GM19452 (cell line): ENCODE measurements around the gene C16orf90.

Experiments
- ATAC-seq: cut with Tn5 transposase; IDR thresholded peaks from one replicate; pipeline ENCODE4 v1.9.1; 2021; ENCODE audit not compliant: unreplicated experiment

Gene C16orf90

DNA sequence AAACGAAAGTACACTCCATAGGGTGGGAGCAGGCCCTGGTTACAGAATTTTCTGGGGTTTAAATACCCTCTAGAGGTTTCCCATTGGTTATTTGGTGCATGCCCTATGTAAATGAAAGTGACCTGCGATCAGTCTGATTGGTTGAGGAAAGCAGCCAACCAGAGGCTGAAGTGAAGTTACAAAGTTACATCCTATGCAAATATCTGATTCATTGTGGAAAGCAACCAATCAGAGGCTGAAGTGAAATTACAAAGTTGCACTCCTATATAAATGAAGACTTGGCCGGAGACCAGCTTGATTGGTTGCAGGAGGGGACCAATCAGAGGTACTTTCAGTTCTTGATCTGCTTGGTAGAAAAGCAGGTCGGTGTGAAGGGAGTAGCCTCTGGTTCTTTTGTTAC, 27.4 kb downstream of the C16orf90 start:
- ATAC-seq: no peak

- ATAC-seq: no peak
Measured at GRCh38 chr16:3467182-3467581, 28.1 kb downstream of the C16orf90 start.

DNA sequence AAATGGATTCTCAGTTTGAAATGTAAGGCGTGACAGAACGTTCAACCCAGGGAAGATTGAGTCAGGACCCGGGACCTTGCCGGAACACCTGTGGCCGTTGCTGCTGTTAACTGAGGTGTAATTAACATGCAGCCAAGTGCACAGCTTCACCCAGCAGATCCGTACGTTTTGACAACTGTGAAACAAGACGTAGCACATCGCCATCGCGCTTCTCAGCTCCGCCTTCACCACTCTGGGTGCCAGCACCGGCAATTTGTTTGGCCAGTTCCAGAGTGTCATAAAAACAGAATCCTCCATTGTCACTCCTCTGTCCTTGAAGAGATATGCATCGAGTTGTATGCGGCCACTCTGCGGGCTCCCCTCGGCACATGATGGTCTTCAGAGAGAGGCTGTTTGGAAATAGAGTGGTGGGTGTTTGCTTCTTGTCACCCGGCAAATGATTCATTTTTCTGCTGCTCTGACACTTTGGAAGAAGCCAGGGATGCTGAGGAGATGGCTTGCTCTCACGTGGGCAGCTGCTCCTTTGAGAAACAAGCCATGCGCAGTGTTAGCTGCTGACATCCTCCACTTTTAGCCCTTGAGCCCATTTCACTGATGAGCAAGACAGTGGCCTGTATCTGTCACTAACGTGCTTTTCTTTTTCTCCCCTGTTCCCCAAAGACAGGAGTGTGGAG, 29.2 kb downstream of the C16orf90 start:
- no peak for ATAC-seq

GRCh38 chr16:3465301-3465700, 30.0 kb downstream of the C16orf90 start:
- no peak for ATAC-seq

- no peak for ATAC-seq
Measured at GRCh38 chr16:3461151-3461550, 34.1 kb downstream of the C16orf90 start.

DNA sequence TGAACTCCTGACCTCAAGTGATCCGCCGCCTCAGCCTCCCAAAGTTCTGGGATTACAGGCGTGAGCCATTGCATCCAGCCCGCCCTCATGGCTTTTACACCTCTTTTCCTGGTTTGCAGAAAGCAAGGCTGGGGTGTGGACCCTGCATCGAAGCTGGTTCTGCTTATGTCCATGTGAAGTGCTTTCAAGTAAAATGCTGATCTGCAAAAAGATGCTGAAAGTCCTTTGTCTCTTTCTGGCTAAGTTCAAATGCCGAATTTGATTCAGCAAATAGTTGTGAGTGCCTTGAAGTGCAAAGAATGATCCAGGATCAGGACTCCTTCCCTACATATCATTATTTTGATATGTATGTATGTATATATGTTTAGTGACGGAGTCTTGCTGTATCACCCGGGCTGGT, 34.7 kb downstream of the C16orf90 start:
- ATAC-seq: no peak

- ATAC-seq: no peak
Measured at GRCh38 chr16:3460121-3460520, 35.2 kb downstream of the C16orf90 start.

DNA sequence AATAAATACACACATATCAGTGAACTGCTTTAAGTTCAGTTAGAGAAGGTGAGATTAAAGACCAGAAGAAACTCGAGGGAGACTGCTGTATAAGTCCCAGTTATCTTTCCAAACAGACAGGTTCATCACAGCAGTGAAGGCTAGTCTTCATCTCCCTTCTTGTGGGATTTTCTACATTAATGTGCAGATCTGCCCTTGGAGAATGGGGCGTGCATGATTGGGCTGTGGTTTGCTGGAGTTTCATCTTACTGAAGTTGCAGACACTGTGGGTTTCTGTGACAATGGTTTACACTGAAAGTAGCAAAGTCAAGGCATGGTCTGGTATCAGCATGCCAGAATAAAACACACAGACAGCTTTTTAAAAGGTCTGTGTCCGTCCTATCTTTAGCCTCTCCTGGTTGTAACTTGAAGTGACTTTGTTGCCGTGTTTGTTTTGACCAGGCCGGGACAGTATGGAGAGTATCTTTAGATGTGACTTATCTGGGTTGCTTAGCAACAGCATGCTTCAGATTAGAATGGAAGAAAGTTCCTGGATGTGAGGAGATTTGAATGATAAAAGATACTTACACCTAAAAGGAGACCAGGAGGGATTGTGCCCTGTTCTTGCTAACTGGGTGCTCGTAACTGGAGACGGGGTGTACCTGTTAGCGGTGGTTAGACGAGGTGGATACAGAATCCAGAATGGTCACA, 35.7 kb downstream of the C16orf90 start:
- ATAC-seq: no peak

GRCh38 chr16:3458852-3459361, 36.4 kb downstream of the C16orf90 start:
- ATAC-seq: peak; percentile 47

DNA sequence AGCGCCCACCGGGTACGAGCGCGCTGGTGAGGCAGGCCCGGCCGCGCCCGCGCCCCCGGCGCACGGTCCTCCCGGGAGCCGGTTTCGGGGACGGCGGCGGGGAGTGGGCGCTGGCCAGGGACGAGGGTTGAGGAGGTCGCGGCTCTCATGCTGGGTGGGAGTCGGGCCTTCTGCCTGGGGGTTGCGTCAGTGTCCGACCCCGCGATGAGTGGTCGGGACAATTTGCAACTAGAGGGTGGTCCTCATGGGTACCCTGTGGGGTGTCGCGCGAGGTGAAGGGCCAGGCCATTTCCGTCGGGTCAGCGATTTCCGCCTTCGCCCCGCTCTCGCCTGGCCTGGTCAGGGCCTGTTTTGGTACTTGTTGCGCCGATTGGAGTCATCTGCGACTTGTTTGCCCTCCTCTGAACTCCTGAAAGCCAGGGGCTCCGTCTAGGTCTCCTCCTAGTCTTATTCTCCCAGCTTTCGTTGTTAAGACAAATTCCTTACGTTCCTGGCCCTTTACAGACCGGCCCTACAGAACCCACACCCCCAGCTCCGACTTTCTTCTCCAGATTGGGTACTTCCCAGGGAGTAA, 36.9 kb downstream of the C16orf90 start:
- peak; percentile 3 for ATAC-seq

DNA sequence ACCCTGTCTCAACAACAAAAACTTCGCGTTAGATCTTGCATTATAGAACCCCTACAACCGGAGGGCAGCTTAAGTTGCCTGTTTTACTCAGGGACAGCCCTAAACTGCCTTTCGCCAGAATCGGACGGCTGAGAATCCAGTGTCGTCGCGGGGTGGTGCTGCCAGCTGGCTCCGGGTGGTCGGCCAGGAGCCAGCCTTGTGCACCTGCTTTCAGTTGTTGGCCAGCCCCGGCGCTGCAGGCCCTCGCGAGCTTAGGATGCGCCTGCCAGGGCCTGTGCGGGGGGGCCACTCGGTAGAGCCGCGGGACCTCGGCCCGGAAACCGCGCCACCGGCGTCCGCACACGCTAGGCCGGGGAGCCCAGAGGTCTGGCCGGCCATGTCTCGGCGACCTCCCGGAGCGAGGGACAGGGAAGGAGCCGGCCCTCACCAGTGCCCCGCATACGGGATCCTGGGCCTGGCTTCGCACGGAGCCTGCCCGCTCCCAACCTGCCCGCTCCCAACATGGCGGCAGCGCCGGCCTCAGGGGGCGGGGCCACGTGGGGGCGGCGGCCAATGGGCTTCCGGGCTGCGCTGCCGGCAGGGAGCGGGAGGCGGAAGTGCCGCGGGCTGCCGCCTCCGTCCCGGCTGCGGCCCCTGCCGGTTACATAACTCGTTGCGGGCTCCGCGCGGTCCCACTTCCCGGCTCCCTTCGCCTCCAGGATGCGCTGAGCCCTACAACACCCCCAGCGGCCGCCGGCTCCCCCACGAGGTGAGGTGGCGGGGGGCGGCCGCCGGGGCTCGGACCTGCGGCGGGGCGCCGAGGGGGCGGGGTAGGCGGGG, 37.6 kb downstream of the C16orf90 start:
- peak; percentile 67 for ATAC-seq

DNA sequence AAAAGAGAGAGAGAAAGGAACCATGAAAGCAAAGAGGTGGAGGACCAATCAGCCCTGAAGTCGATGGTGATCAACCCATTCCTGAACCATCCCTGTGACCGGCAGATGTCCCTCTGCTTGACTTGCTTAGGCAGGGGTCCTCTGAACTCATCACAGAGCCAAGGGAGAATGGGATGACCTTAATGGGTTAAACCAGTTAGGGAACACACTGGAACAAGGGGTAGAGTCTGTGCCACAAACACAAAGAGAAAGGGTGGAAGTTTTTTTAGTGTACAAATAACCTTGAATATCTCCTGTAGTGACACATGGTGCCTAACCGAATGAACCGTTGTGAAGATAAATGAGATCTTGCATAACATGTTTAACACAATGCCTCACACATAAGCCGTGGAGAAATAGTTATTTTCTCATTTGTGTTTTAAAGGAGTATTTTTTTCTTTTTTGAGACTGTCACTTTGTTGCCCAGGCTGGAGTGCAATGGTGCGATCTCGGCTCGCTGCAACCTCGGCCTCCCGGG, 40.6 kb downstream of the C16orf90 start:
- no peak for ATAC-seq

DNA sequence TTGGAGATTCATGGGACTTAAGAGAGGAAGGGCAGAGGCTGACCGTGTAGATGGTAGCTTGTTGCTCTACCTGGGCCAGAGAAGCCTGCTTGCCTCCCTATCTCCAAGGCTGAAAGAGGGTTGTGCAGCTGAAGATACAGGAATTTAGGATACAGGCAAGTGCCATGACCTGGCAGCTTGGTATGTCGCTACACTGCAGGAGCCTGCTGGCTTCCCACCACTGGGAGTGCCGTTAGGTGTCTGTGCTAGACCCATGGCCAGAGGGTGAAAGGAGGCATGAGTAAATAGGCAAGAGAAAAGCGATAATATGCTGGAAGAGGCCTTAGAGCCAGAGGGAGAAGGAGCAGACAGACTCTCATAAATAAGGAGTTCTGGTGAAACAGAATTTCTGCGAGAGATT, 41.2 kb downstream of the C16orf90 start:
- no peak for ATAC-seq

GRCh38 chr16:3444032-3444388, 51.3 kb downstream of the C16orf90 start:
- peak; percentile 33 for ATAC-seq
